ENCODE measurements around the gene GIMAP6.

GIMAP6 gene

GRCh38 chr7:150645259-150646020 is 13.3 kb upstream of the GIMAP6 start:
- TF ChIP-seq PAX5 (IDR thresholded peaks at IDR 0.05; ENCODE audit: insufficient read depth, low read length, severe bottlenecking): no peak
- DNase-seq (ENCODE audit: insufficient read length, low spot score): no peak
- no peak for FAIRE-seq

DNA sequence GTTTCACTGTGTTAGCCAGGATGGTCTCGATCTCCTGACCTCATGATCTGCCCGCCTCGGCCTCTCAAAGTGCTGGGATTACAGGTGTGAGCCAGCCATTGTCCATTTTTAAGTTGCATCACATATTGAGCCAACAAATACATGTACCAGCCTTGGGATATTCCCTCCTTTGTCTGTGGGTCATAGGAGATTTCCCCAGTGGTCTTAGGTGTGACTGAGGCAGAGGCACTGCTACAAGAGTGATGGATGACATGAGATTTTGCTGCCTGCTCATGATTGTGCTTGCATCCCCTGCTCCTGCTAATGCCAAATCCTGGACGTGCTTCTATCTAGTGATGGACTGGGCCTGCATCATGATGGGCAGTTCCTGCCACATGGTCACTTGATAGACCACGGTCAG is 10.7 kb upstream of the GIMAP6 start:
- no peak for TF ChIP-seq POLR2A (IDR thresholded peaks at IDR 0.05; ENCODE audit: low read depth, low read length)
- no peak for TF ChIP-seq PAX5 (IDR thresholded peaks at IDR 0.05; ENCODE audit: insufficient read depth, low read length, severe bottlenecking)
- TF ChIP-seq TAF1 (IDR thresholded peaks at IDR 0.05; ENCODE audit: low read depth, low read length): no peak
- TF ChIP-seq POLR2AphosphoS5 (IDR thresholded peaks at IDR 0.05; ENCODE audit: low read depth, low read length): no peak
- TF ChIP-seq SPI1 (IDR thresholded peaks at IDR 0.05; ENCODE audit: low read depth, low read length): no peak
- TF ChIP-seq POU2F2 (IDR thresholded peaks at IDR 0.05; ENCODE audit: low read depth, low read length): no peak
- DNase-seq (ENCODE audit: insufficient read length, low spot score): no peak
- FAIRE-seq: no peak

DNA sequence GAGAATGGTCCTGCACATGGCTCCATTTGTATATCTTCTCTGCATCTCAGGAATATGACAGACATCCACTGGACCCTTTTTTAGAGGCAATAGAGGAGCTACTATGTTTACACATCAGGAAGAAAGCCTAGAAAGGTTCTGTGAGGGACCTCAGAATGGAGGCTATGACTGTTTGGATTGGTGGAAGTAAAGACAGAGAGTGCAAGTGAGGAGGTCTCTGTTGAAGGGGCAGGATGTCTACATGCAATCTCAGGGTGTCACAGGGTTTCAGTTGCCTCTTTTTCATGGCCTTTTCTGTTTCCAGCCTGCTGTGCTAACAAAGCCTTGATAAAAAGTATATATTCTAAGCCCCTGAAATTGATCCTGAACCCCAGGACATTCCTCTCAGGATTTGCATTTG is 9.7 kb upstream of the GIMAP6 start:
- FAIRE-seq: no peak
- no peak for DNase-seq (ENCODE audit: insufficient read length, low spot score)
- TF ChIP-seq POU2F2 (IDR thresholded peaks at IDR 0.05; ENCODE audit: low read depth, low read length): no peak
- no peak for TF ChIP-seq PAX5 (IDR thresholded peaks at IDR 0.05; ENCODE audit: insufficient read depth, low read length, severe bottlenecking)
- no peak for TF ChIP-seq POLR2AphosphoS5 (IDR thresholded peaks at IDR 0.05; ENCODE audit: low read depth, low read length)
- TF ChIP-seq SPI1 (IDR thresholded peaks at IDR 0.05; ENCODE audit: low read depth, low read length): no peak
- no peak for TF ChIP-seq POLR2A (IDR thresholded peaks at IDR 0.05; ENCODE audit: low read depth, low read length)
- TF ChIP-seq TAF1 (IDR thresholded peaks at IDR 0.05; ENCODE audit: low read depth, low read length): no peak

- DNase-seq (ENCODE audit: insufficient read length, low spot score) (no peak), FAIRE-seq (no peak)
- TF ChIP-seq SPI1 (IDR thresholded peaks at IDR 0.05; ENCODE audit: low read depth, low read length) (no peak), POLR2AphosphoS5 (IDR thresholded peaks at IDR 0.05; ENCODE audit: low read depth, low read length) (no peak)
Measured at GRCh38 chr7:150633926-150634325, 1.7 kb upstream of the GIMAP6 start.

- DNase-seq (ENCODE audit: insufficient read length, low spot score) (no peak), FAIRE-seq (no peak)
- TF ChIP-seq POU2F2 (IDR thresholded peaks at IDR 0.05; ENCODE audit: low read depth, low read length) (no peak), SPI1 (IDR thresholded peaks at IDR 0.05; ENCODE audit: low read depth, low read length) (no peak), TAF1 (IDR thresholded peaks at IDR 0.05; ENCODE audit: low read depth, low read length) (no peak), PAX5 (IDR thresholded peaks at IDR 0.05; ENCODE audit: insufficient read depth, low read length, severe bottlenecking) (no peak), POLR2A (IDR thresholded peaks at IDR 0.05; ENCODE audit: low read depth, low read length) (no peak), POLR2AphosphoS5 (IDR thresholded peaks at IDR 0.05; ENCODE audit: low read depth, low read length) (no peak)
Measured at GRCh38 chr7:150631084-150631826, 930 bp downstream of the GIMAP6 start.

DNA sequence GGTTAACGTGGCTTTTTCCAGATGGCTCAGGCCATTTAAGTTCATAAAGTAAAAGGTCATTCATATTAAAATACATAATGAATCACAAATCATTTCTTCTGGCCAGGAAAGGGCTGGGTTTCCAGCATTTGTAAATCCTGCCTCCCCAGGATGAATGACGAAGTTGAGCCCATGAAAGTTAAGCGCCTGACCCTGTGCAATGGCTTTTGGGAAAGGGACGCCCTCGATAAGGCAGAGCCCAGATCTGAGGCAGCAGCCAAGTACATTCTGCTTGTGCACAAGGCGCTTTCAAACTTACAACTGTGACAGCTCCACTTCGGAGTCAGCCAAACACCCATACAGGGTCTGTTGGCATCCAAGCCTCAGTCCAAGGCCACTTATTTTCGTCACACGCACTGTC is 2.8 kb downstream of the GIMAP6 start:
- no peak for DNase-seq (ENCODE audit: insufficient read length, low spot score)
- FAIRE-seq: no peak
- no peak for TF ChIP-seq SPI1 (IDR thresholded peaks at IDR 0.05; ENCODE audit: low read depth, low read length)
- no peak for TF ChIP-seq PAX5 (IDR thresholded peaks at IDR 0.05; ENCODE audit: insufficient read depth, low read length, severe bottlenecking)
- TF ChIP-seq POU2F2 (IDR thresholded peaks at IDR 0.05; ENCODE audit: low read depth, low read length): no peak
- TF ChIP-seq POLR2AphosphoS5 (IDR thresholded peaks at IDR 0.05; ENCODE audit: low read depth, low read length): no peak
- no peak for TF ChIP-seq TAF1 (IDR thresholded peaks at IDR 0.05; ENCODE audit: low read depth, low read length)

GRCh38 chr7:150627959-150628358 is 4.2 kb downstream of the GIMAP6 start:
- TF ChIP-seq TAF1 (IDR thresholded peaks at IDR 0.05; ENCODE audit: low read depth, low read length) (no peak), POLR2AphosphoS5 (IDR thresholded peaks at IDR 0.05; ENCODE audit: low read depth, low read length) (no peak), SPI1 (IDR thresholded peaks at IDR 0.05; ENCODE audit: low read depth, low read length) (no peak), POLR2A (IDR thresholded peaks at IDR 0.05; ENCODE audit: low read depth, low read length) (no peak), POU2F2 (IDR thresholded peaks at IDR 0.05; ENCODE audit: low read depth, low read length) (no peak), PAX5 (IDR thresholded peaks at IDR 0.05; ENCODE audit: insufficient read depth, low read length, severe bottlenecking) (no peak)

DNA sequence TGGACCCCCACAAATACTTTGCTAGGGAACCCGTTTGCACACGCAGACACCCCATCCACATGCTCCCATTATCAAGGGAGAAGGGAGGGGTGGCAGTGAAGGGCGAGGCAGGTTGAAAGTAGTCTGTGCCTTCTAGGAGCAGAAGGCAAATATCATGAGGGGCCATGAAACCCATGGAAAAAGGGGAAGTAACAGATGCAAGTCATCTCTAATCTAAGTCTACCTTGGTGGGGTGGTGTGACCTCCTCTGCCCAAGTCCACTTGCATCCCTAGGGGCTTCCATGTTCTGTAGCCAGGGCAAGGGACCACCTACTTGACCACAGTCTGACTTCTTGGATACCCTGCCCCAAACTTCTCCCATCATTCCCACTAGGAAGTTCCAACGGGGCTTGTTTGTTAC is 5.5 kb downstream of the GIMAP6 start:
- DNase-seq (ENCODE audit: insufficient read length, low spot score) (no peak), FAIRE-seq (no peak)
- 0 out of 2 replicates have a peak, but pooled peaks have one; percentile 9 for TF ChIP-seq POLR2A (IDR thresholded peaks at IDR 0.05; ENCODE audit: low read depth, low read length)
- peak; percentile 1; the same call in 1 of the 2 replicates for TF ChIP-seq POLR2AphosphoS5 (IDR thresholded peaks at IDR 0.05; ENCODE audit: low read depth, low read length)
- no peak for TF ChIP-seq POU2F2 (IDR thresholded peaks at IDR 0.05; ENCODE audit: low read depth, low read length)

More at GRCh38 chr7:150627959-150628358, 4.2 kb downstream of the GIMAP6 start:
- no peak for DNase-seq (ENCODE audit: insufficient read length, low spot score)
- no peak for FAIRE-seq

GRCh38 chr7:150621376-150621775 is 10.8 kb downstream of the GIMAP6 start:
- FAIRE-seq (peak; percentile 94), DNase-seq (ENCODE audit: insufficient read length, low spot score) (no peak)
- TF ChIP-seq PAX5 (IDR thresholded peaks at IDR 0.05; ENCODE audit: insufficient read depth, low read length, severe bottlenecking): no peak
- TF ChIP-seq TAF1 (IDR thresholded peaks at IDR 0.05; ENCODE audit: low read depth, low read length): no peak
- TF ChIP-seq POLR2AphosphoS5 (IDR thresholded peaks at IDR 0.05; ENCODE audit: low read depth, low read length): no peak
